AG08395 (cell line): ENCODE results near the gene MIPOL1.
"Not testable (repeated sequence)": the region's sequence is repeated elsewhere in the genome, so short reads cannot be mapped to it uniquely, and the experiment has no call there.

Source experiments
- DNase-seq: peaks from one replicate; pipeline ENCODE4 v3.0.0; 2012; ENCODE audit warnings: mixed read lengths, low spot score

Gene MIPOL1

DNA sequence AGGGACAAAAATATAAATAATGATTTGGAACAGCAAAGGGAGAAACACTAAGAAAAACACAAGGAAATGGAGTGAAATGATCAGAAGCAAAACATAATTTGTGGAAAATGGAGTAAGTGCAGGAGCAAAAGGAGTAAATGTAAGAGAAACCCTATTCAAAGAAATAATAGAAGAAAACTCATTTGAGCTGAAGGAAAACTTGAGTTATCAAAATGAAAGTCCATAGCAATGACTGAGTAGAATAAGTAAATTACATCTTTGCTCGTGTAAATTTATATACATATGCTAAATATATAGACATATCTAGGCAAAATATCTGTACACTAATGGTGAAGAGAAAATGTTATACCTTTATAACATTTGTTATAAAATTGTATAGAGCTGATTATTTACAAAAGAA lies 203.4 kb downstream of the MIPOL1 start:
- DNase-seq: no peak

DNA sequence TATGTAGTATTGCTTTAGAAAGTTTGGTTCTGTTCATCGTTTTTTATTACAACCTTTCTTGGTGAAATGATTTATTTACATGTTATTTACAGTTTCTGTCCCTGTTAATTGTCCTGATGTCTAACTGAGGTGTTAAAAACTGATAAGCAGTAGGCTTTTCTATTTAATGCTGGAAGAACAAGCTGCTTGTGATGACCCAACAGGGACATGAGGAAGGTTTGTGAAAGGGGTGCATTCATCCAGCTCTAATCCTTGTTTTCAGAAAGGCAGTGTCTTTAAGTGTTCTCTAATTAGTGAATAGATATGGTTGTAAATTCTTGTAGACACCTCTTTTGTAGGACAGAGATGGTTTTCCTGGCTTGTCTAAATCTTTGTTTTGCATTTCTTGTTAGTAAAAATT lies 205.9 kb downstream of the MIPOL1 start:
- no peak for DNase-seq

DNA sequence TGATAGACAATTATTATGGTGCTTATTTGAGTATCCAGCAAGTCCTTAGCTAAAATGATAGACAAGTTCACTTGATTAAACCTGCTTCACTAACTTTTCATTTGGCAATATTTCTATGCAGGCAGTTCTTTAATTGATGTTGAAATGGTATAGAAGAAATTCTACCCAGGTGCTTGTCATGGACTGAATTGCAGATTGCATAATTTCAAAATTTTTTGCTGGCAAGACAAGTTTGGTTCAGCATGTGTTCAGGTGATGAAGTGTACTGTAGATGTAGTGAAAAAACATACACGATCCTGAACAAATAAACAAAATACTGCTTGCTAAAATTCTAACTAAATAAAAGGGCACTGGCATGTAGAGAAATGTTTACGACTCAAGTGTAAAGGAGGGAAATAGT lies 208.4 kb downstream of the MIPOL1 start:
- no peak for DNase-seq

DNA sequence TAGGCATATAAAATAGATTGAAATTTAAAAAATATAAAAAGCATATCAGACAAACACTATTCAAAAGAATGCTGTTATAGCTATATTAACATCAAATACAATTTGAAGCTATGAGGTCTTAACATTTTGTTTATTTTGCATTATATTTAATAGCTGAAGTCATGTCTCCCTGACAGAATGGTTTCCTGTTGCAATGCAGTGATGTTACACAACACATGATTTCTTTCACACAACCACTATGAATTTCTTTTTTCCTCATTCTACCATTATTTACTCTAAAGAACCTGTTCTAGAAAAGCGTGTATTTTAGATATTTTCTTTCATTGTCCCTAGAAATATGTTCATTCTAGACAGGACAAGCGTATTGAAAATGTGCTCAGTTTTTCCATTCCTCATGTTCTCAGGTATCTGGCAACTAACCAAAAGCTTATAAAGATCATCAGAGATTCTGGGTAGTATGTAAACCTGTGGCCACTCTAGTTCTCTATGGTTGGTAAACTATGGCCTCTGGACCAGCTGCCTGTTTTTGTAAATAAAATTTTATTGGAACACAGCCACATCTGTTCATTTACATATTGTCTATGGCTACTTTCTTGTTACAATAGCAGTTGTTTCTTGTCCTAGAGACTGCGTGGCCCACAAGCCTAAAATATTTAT lies 213.5 kb downstream of the MIPOL1 start:
- DNase-seq: no peak

DNA sequence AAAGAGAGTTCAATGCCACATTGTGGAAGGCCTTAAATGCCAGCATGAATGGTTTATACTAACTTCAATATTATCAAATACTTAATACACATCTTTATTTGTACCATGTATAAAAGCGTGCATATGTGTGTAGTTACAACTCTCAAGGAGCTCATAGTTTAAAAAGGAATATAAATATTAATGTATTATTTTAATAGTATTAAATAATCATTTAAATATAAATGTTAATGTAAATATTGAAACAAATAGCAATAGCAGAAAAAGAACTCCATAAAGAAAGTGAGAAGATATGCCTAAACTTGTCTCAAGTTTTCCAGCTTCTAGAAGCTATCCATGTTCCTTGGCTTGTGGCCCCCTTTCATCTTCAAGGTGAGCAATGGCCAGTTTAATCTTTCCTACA lies 215.3 kb downstream of the MIPOL1 start:
- DNase-seq: no peak

DNA sequence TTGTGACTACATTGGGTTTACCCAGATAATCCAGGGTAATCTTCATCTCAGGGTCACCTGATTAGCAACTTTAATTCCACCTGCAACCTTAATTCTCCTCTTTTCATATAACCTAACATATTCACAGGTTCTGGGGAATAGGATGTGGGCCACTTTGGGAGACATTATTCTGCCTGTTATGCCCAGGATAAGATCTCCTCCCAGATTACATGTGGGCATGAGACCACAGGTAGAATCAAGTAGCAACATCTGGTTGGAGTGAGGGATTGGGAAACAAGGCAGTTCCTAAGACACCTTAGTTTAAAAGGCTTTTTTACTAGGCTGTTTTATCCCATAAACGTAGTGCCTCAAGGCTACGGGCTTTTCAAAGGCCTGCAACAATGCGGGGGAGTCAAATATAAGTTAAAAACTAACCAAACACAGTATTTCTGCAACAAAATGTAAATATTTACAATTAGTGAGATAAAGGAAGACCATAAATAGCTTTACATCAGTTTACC lies 215.8 kb downstream of the MIPOL1 start:
- no peak for DNase-seq

DNA sequence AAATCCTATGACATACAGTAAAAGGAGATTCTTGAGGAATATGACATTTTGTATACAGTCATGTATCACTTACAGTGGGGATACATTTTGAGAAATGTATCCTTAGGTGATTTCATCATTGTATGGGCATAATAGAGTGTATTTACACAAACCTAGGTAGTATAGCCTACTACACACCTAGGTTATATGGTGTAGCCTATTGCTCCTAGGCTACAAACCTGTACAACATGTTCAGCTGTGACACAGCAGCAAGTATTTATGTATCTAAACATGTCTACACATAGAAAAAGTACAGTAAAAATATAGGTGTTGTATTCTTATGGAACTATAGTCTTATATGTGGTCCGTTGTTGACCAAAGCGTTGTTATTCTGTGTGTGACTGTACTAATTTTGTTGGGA lies 218.5 kb downstream of the MIPOL1 start:
- DNase-seq: no peak

DNA sequence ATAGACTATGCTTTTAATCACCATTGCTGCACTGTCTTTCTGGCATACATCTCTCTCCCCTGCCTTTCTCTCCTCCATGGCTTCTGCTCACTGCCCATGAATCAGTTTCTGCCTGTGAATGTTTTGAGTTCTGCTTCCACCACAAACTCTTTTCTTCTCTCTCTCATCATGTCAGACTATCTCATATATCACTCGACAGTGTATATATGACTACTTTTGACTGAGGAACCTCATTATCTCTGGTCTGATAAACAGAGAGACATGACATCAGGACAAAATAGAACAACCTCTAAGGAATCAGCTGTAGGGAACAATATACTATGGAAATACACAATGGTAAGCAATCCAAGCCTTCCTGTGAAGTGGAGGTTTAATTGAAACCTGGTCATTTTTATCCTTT lies 219.4 kb downstream of the MIPOL1 start:
- no peak for DNase-seq

DNA sequence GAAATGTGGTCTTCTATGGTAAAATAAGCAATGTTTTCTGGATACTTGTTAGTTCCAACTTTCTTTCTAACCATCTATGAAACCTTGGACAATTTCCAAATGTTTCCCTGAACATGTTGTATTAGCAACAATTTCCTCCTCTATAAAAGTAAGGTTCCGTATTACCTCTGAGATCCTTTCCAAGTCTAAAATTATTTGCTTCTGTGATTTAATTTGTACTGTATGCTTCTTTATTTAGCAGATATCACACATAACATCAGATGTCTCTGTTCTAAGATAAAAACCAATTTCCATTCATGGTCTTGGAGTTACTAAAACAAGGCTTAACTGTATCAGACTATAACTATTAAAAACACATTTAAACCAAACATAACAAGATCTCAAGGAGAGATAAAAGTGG lies 220.1 kb downstream of the MIPOL1 start:
- DNase-seq: no peak

DNA sequence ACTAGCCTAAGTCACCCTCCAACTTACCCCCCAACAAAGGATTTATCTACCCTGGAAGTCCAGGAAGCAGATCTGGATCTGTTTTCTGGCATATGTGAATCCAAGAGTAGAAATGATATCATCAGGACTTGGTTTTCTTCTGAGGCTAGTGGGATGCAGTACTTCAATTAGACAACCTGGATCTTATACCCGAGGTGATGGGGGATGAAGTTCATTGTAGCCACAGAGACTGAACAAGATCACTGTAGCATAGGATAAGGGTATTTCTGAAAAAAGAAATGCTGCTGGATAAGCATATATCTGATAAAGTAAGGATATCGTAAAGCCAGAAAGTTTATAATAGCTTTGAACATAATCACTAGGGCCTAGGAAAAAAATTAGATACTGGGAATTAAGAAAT lies 222.9 kb downstream of the MIPOL1 start:
- no peak for DNase-seq

DNA sequence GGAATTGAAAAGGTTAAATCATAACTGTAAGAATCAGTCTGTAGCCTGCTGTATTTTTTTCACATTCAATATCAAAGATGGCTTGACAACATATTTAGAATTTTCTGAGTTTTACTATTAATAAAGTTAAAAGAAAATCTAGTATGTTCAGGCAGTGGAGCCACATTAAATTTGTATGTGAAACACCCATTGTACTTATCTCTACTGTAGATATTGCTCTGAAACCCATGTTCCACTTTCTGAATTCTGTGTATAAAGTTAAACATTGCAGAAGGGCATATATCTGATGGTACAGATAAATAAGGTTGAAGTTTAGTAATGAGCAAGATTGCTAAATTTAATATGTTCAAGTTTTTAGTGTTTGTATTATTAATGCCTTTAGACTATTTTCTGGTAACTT lies 224.6 kb downstream of the MIPOL1 start:
- DNase-seq: no peak

DNA sequence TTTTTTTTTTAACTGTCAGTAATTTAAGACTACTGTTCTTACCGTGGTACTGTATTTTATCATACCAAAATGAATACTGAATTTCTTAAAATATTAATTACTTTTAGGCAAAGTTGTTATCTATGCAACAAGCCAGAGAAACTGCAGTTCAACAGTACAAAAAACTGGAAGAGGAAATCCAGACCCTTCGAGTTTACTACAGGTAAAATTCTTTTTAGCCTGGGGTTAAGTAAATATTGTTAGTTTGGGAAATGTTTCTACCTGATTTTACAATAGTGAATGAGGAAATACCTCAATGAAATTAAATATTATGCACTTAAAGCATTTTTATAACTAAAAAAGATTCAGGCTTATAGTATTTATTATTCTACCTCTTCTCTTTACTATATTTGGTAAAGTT lies 225.0 kb downstream of the MIPOL1 start:
- no peak for DNase-seq

DNA sequence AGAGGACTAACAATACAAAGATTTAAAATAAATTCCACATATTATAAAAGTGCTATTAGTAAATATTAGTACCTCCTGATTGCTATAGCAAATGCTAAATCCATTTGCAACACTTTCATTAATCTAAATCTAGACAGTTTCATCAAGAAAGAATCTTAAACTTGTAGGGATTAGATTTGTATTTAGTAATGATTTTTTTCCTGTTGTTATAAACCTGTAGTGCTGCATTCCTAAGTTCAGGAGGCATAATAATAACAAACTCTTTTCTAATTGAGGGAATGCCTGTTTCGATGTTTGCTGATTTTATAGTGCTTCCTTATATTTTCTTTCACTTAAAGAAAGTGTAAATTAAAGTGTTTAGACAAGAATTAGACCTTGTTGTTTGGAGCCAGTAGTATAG lies 231.2 kb downstream of the MIPOL1 start:
- no peak for DNase-seq

DNA sequence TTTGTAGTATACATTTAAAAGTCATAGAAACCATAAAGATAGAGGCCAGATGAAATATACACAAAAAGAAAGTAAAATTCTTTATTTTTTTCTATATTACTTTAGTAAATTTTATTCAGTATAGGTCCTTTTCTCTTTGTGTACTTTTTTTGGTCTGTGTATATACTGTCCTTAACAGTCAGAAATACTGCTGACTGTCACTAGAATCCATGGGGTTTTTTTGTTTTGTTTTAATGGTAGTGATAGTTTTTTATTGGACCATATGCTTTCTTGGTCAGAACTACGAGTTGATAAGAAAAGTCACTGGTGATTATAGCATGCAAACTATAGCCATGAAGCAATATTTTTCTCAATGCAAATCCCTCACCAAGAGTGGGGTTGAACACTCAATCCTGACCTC lies 231.9 kb downstream of the MIPOL1 start:
- no peak for DNase-seq

DNA sequence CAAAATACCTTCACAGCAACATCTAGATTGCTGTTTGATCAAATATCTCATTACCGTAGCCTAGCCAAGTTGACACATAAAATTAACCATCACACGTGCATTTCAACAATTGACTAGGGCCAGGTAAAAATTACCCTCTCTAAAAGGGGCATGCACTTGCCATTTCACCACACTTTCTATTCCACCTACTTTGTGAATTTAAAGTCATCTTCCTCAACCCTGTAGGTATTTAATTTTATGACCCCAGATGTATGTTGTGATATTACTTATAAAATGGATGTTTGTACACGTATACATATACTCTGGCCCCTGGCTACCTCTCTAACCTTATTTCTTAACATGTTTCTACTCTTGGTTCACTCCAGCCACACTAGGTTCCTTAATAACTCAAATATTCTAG lies 237.1 kb downstream of the MIPOL1 start:
- DNase-seq: no peak

DNA sequence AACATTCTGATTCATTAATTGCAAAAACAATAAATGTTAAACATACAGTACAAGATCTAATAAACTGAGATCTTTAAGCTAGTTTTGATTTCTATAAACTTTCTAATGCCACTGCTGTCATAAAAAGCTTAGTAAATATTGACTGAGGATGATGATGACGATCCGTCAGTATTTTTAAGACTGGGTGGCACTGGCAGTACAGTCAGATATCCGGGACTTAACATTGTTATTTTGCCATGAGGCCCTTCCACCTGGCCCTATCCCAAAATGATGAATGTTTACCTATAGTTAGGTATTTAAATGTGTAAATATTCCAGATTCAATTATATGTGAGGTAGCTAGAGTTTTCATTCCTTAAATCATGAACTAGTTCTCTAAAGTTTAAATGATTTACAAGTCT lies 238.8 kb downstream of the MIPOL1 start:
- DNase-seq: no peak

DNA sequence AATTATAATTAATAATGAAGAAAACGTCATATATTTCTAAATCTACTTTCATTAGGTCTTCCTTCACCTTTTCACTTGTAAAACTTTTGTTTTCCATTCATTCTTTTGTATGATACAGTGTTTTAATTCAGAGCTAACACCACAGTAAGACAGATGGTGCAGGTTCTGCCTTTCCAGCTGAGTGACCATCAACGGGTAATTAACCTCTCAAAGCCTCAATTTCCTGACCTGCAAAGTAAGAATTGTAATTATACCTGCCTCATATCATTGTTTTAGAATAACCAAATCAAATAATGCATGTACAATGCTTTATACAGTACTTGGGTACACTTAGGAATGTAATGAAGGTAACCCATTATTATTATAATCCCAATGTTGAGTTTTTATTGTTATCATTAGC lies 239.8 kb downstream of the MIPOL1 start:
- no peak for DNase-seq

DNA sequence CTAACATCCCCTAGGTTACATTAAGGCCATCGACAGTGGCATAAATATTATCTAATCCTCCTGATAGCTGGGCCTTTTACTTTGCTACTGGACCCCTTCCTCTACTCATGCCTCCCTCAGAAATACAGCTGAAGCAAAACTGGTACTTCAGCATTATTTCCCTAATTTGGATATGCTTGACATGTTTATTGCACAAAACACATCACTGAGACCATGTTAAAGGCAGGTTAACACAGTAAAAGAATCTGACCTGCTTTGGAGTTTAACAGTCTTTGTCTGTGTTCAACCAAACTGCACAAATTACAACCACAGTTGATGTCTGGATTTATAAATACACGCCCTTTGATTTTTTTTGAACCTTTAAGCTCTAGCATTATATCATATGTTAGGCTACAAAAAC lies 240.7 kb downstream of the MIPOL1 start:
- no peak for DNase-seq

DNA sequence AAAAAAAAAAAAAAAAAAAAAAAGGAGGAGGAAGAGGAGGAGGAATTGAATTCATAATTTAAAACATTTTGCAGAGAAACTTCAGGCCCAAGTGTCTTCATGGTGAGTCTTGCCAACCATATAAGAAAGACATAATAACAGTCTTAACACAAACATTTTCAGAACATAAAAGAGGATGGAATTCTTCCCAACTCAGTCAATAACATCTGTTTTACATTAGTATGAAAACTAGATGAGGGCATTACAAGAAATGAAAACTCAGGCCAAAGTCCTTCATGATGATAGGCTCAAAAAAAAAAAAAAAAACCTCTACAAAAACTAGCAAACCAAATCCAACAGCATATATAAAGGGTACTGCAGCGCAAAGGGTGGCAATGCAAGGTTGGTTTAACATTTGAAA lies 245.7 kb downstream of the MIPOL1 start:
- peak; percentile 15 for DNase-seq

DNA sequence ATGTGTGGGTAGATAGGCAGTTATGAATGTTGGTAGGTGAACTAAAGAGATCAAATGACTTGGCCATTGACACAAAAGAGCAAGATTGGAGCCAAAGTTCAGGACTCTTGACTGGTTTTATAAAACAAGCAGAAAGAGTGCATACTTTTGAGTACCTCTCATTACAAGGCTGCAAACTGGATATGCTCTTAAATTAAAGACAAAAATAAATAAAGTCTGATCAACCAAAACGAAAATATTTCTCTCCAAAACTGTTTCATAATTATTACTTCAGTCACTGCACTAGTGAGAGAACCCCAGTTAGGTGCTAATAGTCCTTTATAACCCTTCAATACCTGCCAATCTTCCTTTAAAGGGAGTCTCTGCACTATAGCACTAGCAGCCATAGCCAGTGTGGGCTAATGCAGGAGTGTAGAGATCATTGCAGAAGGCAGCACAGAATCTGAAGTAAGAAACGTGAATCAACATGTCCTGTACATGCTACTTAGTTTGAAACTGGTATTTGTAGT lies 250.2 kb downstream of the MIPOL1 start:
- no peak for DNase-seq

DNA sequence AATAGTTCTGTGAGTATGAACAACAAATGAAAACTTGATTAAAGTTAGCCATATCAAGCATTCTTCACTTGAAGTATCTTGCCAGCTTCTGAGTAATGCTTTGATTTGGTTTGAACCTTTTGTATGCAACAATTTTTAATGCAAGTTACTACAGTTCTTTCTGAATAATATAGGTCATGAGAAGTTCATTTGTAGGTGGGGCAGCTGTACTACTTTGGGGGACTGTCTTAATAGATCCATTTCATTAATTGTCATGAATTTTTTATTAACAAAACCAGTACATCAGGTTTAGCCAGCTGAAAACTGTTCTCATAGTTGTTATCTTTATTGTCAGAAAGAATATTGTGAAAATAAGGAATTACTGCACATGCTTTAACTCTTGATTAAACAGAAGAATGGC lies 254.6 kb downstream of the MIPOL1 start:
- no peak for DNase-seq

DNA sequence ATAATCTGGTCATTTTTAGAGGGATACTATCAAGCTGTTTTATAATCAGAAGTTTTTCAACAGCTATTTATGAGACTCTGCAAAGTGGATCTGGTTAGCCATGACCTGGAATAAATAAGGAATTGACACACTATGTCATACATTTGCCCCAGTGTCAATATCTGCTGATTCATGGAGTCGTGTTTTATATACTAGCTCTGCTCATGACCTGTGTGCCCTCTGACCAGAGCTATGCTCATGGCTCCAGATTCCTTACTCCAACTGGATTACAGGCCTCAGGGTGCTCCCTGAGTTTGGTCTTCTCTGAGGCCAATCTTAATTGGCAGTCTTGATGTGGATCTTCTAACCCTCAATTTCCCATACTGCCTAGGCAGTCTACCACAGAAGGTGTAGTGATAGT lies 256.2 kb downstream of the MIPOL1 start:
- no peak for DNase-seq

DNA sequence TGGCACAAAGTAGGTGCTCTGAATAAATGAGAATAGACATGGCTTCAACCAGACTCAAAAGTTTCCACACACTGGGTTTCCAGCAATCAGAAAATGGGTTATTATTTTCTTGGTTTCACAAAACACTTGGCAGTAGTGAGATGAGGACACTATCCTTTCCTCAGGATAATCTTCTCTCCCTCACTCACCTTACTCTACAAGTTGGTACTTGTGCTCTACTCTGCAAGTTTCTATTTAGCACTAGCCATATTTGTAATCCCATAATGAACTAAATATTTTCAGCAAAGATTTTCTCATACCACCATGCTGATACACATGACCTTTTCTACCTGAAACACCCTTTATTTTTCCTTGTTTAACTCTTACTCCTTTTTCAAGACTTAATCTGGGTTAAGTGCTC lies 259.6 kb downstream of the MIPOL1 start:
- DNase-seq: no peak

DNA sequence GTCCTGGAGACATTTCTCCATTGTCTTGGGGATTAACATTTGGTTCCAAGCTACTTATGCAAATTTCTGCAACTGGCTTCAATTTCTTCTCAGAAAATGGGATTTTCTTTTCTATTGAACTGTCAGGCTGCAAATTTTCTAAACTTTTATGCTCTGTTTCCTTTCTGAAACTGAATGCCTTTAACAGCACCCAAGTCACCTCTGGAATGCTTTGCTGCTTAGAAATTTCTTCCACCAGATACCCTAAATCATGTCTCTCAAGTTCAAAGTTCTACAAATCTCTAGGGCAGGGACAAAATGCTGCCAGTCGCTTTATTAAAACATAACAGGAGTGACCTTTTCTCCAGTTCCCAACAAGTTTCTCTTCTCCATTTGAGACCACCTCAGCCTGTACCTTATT lies 264.7 kb downstream of the MIPOL1 start:
- DNase-seq: not testable (repeated sequence)
